ENCODE data around the gene KIF1C.

The KIF1C gene

DNA sequence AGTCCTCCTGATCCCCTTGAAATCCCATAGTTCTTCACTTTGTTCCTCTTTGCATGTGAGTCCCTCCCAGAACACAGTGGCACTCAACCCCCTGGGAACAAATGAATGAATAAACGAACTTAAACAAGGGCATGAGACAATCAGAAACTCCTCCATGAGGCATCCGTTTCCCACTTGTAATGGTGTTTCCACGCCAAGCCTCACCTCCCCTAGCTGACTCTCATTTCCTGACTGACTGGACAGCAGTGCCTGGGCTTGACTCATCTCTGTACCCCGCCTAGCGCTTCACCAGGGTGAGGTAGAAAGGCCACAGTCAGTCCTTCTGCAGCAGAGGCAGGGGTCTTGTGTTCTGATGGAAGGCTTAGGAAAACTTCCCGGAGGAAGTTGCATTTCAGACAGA lies 14.2 kb downstream of the KIF1C start:
- Histone ChIP-seq H3K9me3 (no peaks in the 10 kb centered on the region), H3K36me3 (no peaks in the 10 kb centered on the region), H3K4me1 (no peaks in the 10 kb centered on the region), H3K27me3 (no peaks in the 10 kb centered on the region), H3K4me3 (ENCODE audit: low read depth, low read length) (no peak overlapping the region)
- DNase-seq = no peak
- TF ChIP-seq, protein P1, sequence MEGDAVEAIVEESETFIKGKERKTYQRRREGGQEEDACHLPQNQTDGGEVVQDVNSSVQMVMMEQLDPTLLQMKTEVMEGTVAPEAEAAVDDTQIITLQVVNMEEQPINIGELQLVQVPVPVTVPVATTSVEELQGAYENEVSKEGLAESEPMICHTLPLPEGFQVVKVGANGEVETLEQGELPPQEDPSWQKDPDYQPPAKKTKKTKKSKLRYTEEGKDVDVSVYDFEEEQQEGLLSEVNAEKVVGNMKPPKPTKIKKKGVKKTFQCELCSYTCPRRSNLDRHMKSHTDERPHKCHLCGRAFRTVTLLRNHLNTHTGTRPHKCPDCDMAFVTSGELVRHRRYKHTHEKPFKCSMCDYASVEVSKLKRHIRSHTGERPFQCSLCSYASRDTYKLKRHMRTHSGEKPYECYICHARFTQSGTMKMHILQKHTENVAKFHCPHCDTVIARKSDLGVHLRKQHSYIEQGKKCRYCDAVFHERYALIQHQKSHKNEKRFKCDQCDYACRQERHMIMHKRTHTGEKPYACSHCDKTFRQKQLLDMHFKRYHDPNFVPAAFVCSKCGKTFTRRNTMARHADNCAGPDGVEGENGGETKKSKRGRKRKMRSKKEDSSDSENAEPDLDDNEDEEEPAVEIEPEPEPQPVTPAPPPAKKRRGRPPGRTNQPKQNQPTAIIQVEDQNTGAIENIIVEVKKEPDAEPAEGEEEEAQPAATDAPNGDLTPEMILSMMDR (IDR thresholded peaks at IDR 0.05; ENCODE audit: low read depth, low read length) = no peak

DNA sequence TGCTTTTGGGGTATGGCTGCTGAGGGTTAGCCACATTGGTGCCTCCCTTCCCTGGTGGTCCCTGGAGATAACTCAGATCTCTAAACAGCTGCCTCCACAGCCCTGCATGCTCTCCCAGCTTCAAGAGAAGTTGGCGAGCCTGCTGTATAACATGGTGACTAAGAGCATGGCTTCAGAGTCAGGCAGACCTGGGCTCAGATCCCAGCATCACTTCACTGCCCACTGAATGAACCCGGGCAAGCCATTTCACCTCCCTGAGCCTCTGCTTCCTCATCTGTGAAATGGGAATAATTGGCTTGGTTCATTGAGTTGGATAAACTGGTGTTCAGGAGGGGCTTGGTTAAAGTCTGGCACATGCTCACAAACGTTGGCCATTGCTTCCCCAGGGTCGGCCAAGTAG lies 16.6 kb downstream of the KIF1C start:
- Histone ChIP-seq H3K36me3 (no peaks in the 10 kb centered on the region), H3K9me3 (no peaks in the 10 kb centered on the region), H3K4me1 (no peaks in the 10 kb centered on the region), H3K27me3 (no peaks in the 10 kb centered on the region), H3K4me3 (ENCODE audit: low read depth, low read length) (no peak overlapping the region)
- TF ChIP-seq, protein P1 (IDR thresholded peaks at IDR 0.05; ENCODE audit: low read depth, low read length) = no peak
- no peak for DNase-seq

DNA sequence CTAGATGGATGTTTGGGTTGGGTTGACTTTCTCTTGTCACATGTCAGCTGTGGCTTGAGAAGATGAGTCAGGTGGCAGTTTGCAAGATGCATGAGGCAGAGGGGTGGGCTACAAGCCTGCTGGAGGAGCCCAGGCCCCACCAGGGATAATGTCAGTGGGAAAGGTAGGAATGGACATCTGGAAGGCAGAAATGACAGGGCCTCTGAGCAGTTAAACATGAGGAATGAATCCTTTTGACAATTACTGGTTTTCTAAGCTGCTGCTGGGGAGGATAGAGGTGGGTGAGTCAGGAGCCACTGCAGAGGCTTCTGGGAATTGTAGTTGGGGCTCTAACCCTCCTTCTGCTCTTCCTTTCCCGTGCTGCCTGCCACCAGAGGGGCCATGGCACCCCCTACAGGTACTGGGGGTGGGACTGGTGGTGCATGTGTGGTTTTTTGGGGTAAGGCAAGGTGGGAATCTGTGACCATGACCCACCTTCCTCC lies 21.8 kb downstream of the KIF1C start:
- H3K36me3 ChIP-seq = no peaks in the 10 kb centered on the region

DNA sequence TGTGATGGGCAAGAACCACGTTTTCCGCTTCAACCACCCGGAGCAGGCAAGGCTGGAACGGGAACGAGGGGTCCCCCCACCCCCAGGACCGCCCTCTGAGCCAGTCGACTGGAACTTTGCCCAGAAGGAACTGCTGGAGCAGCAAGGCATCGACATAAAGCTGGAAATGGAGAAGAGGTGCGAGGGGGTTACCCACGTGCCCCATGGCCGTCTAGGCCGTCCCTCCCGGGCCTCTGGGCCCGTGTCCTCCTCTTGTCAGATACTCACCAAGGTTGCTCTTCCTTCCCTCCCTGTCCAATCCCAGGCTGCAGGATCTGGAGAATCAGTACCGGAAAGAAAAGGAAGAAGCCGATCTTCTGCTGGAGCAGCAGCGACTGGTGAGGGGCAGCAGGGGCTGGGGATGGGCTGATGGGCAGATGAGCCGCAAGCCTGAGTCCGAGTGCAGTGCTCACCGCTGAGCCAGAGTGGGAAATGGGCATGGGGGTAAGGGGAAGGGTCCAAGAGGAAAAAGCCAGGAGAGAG lies 22.8 kb downstream of the KIF1C start:
- Histone ChIP-seq H3K4me1 (no peaks in the 10 kb centered on the region), H3K27me3 (no peaks in the 10 kb centered on the region), H3K9me3 (no peaks in the 10 kb centered on the region), H3K4me3 (ENCODE audit: low read depth, low read length) (no peak overlapping the region), H3K36me3 (no peaks in the 10 kb centered on the region)
- TF ChIP-seq, protein P1 (IDR thresholded peaks at IDR 0.05; ENCODE audit: low read depth, low read length) = no peak
- no peak for DNase-seq

More for the DNA sequence above, 21.8 kb downstream of the KIF1C start:
- no peak overlapping the region for H3K4me3 ChIP-seq (ENCODE audit: low read depth, low read length)
- H3K4me1 ChIP-seq = no peaks in the 10 kb centered on the region
- no peaks in the 10 kb centered on the region for H3K27me3 ChIP-seq
- no peaks in the 10 kb centered on the region for H3K9me3 ChIP-seq
- TF ChIP-seq, protein P1 (IDR thresholded peaks at IDR 0.05; ENCODE audit: low read depth, low read length) = 0 out of 2 replicates have a peak, but pooled peaks have one; percentile 13
- no peak for DNase-seq

DNA sequence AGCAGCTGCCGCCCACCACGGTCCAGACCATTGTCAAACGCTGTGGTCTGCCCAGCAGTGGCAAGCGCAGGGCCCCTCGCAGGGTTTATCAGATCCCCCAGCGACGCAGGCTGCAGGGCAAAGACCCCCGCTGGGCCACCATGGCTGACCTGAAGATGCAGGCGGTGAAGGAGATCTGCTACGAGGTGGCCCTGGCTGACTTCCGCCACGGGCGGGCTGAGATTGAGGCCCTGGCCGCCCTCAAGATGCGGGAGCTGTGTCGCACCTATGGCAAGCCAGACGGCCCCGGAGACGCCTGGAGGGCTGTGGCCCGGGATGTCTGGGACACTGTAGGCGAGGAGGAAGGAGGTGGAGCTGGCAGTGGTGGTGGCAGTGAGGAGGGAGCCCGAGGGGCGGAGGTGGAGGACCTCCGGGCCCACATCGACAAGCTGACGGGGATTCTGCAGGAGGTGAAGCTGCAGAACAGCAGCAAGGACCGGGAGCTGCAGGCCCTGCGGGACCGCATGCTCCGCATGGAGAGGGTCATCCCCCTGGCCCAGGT lies 24.5 kb downstream of the KIF1C start:
- no peak for DNase-seq
- H3K36me3 ChIP-seq = no peaks in the 10 kb centered on the region

More for the DNA sequence above, 24.5 kb downstream of the KIF1C start:
- no peak overlapping the region for H3K4me3 ChIP-seq (ENCODE audit: low read depth, low read length)
- TF ChIP-seq, protein P1 (IDR thresholded peaks at IDR 0.05; ENCODE audit: low read depth, low read length) = no peak
- no peaks in the 10 kb centered on the region for H3K4me1 ChIP-seq
- H3K27me3 ChIP-seq = no peaks in the 10 kb centered on the region
- no peaks in the 10 kb centered on the region for H3K9me3 ChIP-seq

Data from BE2C (cell line).